GM10266 (cell line): ENCODE measurements around the gene SMARCA2.

Experiments used
- DNase-seq: peaks from one replicate; pipeline ENCODE4 v3.0.0; 2012; ENCODE audit errors: extremely low spot score
- TF ChIP-seq, protein P1 (sequence below): IDR thresholded peaks from 2 replicates; pipeline ENCODE4 v1.5.1; 2012; ENCODE audit warnings: mild to moderate bottlenecking, low read depth; ENCODE audit not compliant: control insufficient read depth, insufficient read depth; ENCODE audit errors: missing control alignments

Gene SMARCA2

DNA sequence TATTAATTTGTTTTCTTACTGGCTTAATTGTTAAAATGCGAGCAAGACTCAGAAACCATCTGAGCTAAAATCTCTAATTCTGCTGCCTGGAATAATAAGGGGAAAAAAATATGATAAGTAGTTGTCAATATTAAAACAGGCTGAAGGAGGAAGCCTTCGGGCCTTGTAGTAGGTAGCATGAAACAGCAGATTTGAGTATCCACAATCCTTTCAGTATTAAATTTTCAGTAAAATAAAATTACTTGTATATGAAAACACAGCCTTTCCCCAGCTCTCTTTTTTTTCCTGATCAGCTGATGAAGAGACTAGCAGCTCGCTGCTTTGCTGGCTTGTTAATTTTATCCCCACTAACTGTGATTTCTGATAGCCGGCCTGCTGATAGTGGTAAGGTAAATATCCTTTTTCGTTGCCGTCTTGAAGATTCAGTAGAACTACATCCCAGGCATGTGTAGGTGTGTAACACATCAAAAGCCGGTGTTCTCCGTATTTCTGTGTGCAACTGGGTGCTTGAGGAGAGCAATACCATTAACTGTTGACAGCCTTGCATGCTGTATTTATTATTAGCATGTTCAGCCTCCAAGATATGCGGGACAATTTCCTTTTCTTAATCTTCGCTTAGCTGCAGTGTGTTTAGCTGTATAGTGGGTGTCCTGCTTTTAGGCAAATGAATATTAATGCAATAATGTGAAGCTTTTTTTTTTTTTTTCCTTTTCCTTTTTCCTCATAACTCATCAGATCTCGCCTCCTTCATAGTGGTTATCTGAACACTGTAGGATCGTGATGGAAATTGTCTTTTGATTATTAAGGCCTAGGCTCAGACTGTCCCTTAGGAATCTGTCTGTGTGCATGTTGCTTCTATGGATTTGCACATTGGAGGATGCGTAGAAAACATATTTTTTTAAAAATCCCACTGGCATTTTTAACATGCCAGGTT, 144.6 kb downstream of the SMARCA2 start:
- TF ChIP-seq, protein P1, sequence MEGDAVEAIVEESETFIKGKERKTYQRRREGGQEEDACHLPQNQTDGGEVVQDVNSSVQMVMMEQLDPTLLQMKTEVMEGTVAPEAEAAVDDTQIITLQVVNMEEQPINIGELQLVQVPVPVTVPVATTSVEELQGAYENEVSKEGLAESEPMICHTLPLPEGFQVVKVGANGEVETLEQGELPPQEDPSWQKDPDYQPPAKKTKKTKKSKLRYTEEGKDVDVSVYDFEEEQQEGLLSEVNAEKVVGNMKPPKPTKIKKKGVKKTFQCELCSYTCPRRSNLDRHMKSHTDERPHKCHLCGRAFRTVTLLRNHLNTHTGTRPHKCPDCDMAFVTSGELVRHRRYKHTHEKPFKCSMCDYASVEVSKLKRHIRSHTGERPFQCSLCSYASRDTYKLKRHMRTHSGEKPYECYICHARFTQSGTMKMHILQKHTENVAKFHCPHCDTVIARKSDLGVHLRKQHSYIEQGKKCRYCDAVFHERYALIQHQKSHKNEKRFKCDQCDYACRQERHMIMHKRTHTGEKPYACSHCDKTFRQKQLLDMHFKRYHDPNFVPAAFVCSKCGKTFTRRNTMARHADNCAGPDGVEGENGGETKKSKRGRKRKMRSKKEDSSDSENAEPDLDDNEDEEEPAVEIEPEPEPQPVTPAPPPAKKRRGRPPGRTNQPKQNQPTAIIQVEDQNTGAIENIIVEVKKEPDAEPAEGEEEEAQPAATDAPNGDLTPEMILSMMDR, result no peak
- DNase-seq, result no peak

DNA sequence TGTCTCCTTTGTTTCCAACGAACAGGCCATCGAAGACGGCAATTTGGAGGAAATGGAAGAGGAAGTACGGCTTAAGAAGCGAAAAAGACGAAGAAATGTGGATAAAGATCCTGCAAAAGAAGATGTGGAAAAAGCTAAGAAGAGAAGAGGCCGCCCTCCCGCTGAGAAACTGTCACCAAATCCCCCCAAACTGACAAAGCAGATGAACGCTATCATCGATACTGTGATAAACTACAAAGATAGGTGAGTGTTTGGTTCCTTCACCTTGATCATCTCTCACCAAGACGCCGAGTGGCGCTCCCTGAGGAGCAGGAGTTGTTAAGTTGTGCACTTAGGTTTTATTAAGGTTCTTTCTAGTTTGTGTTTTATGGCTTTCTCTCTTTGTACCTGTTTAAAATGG, 146.5 kb downstream of the SMARCA2 start:
- DNase-seq, result no peak
- TF ChIP-seq, protein P1, result no peak

DNA sequence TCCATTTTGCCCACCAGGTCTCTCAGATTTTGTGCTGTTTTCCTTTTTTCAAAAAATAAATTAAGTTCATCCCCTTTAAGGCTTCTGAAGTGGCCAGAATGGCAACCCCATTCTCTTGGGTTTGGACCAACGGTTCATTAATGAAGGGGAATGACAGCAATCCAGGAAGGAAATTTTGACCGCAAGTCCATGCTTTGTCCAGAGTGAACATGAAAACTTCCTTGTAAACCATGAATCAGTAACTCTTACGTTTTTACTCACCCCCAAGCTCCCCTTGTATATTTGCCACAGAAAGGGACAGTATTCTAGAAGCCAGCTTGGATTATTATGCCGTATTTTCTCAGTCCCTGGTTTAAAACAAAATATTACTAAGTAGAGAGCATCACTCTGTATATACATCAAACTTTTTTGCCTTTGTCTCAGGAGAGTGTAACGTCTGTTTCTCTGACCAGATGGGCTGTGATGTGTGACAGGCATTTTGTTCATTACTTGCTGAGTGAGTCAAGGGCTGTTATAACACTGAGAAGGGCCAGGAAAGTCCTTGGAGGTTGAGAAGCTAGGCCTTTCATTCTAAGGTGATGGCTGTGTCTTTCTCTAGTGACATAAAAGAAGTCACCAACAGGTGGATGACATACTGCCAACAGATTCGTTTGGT, 148.2 kb downstream of the SMARCA2 start:
- TF ChIP-seq, protein P1, result no peak

GRCh38 chr9:2164268-2164667, 149.1 kb downstream of the SMARCA2 start:
- TF ChIP-seq, protein P1, result no peak

More for the DNA sequence above, 148.2 kb downstream of the SMARCA2 start:
- no peak for DNase-seq

GRCh38 chr9:2166203-2166602, 151.1 kb downstream of the SMARCA2 start:
- TF ChIP-seq, protein P1, result no peak
- no peak for DNase-seq

More at GRCh38 chr9:2164268-2164667, 149.1 kb downstream of the SMARCA2 start:
- DNase-seq, result no peak

GRCh38 chr9:2169035-2169434, 153.9 kb downstream of the SMARCA2 start:
- DNase-seq, result no peak
- TF ChIP-seq, protein P1, result no peak

- no peak for DNase-seq
- TF ChIP-seq, protein P1, result no peak
Measured at GRCh38 chr9:2170722-2171121, 155.6 kb downstream of the SMARCA2 start.
